ENCODE data around the gene MYO5A.
A peak's percentile ranks its signal among the peaks of the same experiment; 100 is the strongest.

The MYO5A gene

GRCh38 chr15:52378746-52379394 lies 149.8 kb downstream of the MYO5A start:
- no peak overlapping the region for H3K4me3 ChIP-seq (ENCODE audit: control insufficient read depth, low read depth, low read length)
- no peak for TF ChIP-seq CTCF (IDR thresholded peaks at IDR 0.05; ENCODE audit: control insufficient read depth, insufficient read depth, low read depth, low read length, missing control alignments)
- DNase-seq (ENCODE audit: low read depth): no peak

- no peak overlapping the region for H3K4me3 ChIP-seq (ENCODE audit: control insufficient read depth, low read depth, low read length)
Measured at GRCh38 chr15:52370010-52370409, 158.7 kb downstream of the MYO5A start.

GRCh38 chr15:52369455-52369854 lies 159.2 kb downstream of the MYO5A start:
- no peak for DNase-seq (ENCODE audit: low read depth)
- TF ChIP-seq CTCF (IDR thresholded peaks at IDR 0.05; ENCODE audit: control insufficient read depth, insufficient read depth, low read depth, low read length, missing control alignments): no peak
- H3K4me3 ChIP-seq (ENCODE audit: control insufficient read depth, low read depth, low read length): no peak overlapping the region

More at GRCh38 chr15:52370010-52370409, 158.7 kb downstream of the MYO5A start:
- no peak for TF ChIP-seq CTCF (IDR thresholded peaks at IDR 0.05; ENCODE audit: control insufficient read depth, insufficient read depth, low read depth, low read length, missing control alignments)
- DNase-seq (ENCODE audit: low read depth): no peak

GRCh38 chr15:52369030-52369429 lies 159.7 kb downstream of the MYO5A start:
- no peak for DNase-seq (ENCODE audit: low read depth)
- no peak overlapping the region for H3K4me3 ChIP-seq (ENCODE audit: control insufficient read depth, low read depth, low read length)
- TF ChIP-seq CTCF (IDR thresholded peaks at IDR 0.05; ENCODE audit: control insufficient read depth, insufficient read depth, low read depth, low read length, missing control alignments): no peak

GRCh38 chr15:52368402-52368801 lies 160.3 kb downstream of the MYO5A start:
- no peak for DNase-seq (ENCODE audit: low read depth)
- H3K4me3 ChIP-seq (ENCODE audit: control insufficient read depth, low read depth, low read length): no peak overlapping the region
- no peak for TF ChIP-seq CTCF (IDR thresholded peaks at IDR 0.05; ENCODE audit: control insufficient read depth, insufficient read depth, low read depth, low read length, missing control alignments)

- no peak overlapping the region for H3K4me3 ChIP-seq (ENCODE audit: control insufficient read depth, low read depth, low read length)
- peak; percentile 29 for DNase-seq (ENCODE audit: low read depth)
- no peak for TF ChIP-seq CTCF (IDR thresholded peaks at IDR 0.05; ENCODE audit: control insufficient read depth, insufficient read depth, low read depth, low read length, missing control alignments)
Measured at GRCh38 chr15:52362497-52362896, 166.2 kb downstream of the MYO5A start.
